ENCODE measurements around the gene PNKD.

The PNKD gene

DNA sequence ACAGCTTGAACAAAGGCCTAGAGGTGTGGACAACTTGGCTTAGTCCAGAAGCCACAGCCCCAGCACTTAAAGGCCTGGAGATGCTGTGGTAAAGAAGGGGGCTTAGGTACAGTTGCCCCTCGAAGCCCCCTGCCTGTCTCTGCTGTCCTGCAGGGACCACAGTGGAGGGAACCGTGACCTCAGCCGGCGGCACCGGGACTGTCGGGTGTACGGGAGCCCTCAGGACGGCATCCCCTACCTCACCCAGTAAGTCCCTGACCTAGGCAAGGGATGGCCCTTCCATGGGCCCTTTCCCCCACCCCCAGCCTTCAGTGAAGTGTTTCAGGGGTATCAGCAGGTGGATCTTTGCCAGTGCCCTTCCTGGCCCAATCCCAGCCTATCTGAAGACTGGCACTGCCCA lies 71.1 kb downstream of the PNKD start:
- DNase-seq (ENCODE audit: low read depth, low spot score) = no peak

DNA sequence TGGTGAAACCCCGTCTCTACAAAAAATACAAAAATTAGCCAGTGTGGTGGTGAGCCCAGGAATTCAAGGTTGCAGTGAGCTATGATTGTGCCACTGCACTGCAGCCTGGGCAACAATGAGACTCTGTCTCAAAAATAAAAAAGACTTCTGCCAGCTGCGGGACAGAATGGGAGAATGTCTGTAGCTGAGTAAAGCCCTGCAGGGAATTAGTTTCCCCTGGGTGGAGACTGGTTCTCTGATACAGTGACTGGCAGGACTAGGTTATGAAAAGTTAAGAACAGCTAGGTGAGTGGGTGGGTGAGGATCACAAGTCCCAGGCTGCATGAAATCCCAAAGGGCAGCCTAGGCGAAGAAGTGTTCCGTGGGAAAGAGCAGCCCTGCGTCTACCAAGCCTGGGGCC lies 72.5 kb downstream of the PNKD start:
- no peak for DNase-seq (ENCODE audit: low read depth, low spot score)

DNA sequence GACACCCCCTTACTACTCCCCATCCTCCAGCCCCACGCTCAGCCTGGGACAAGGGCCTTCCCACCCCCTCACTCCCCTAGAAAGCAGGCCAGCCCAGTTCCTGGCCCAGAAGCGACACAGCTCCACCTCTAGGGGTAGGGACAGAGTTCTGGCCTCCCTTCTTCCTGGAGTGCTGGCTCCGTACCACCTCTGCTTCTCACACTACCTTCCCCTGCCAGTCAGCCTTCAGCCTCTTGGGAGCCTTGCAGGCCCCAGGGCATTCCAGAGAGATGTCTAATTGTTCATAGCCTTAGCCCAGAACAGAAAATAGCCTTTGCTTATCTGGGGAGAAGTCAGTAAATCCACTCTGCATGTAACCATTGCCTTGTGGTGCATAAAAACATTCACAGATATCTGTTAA lies 73.3 kb downstream of the PNKD start:
- DNase-seq (ENCODE audit: low read depth, low spot score) = no peak

DNA sequence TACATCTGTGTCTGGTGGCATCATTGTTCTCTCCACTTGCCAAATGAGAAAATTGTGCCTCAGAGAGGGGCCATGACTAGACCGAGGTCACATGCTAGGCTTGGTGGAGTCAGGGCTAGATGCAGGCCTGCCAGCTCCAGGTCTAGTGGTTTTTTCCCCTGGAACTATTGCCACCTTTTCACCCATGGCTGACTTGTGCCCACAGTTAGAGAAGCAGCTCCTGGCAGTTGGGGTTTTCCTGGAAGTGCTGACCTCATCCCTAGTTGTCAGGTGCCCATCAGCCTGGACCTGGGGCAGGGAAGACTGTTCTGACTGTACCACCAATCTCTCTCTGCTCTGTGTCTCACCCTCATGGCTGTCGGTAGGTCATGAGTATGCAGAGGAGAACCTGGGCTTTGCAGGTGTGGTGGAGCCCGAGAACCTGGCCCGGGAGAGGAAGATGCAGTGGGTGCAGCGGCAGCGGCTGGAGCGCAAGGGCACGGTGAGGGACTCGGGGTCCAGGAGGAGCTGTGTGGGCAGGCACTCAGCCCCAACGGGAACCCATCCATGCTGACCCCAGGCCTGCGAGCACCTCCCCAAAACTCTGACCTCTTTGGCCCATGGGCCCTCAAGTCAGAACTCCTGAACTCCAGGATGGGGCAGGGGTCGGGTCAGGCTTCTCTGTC lies 73.9 kb downstream of the PNKD start:
- no peak for DNase-seq (ENCODE audit: low read depth, low spot score)

DNA sequence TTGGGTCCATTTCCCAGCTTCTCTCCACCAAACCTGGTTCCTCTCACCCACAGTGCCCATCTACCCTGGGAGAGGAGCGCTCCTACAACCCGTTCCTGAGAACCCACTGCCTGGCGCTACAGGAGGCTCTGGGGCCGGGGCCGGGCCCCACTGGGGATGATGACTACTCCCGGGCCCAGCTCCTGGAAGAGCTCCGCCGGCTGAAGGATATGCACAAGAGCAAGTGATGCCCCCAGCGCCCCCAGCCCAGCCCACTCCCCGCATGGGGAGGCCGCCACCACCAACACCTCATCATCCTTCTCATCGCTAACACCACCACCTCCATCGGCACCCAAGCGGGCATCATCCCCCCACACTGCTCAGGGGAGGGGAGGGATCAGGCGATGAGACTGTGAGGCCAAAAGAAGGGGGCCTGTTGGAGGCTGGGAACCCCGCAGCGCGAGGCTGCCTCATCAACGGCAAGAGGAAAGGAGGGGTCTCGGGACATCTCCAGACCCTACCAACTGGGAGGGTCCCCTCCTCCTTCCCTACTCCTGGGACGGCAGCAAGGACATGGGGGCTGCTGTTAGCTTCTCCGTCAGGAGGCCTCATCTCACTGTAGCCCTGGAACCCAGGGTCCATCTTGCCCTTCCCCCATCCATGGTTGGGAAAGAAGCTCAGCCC lies 74.6 kb downstream of the PNKD start:
- no peak for DNase-seq (ENCODE audit: low read depth, low spot score)

DNA sequence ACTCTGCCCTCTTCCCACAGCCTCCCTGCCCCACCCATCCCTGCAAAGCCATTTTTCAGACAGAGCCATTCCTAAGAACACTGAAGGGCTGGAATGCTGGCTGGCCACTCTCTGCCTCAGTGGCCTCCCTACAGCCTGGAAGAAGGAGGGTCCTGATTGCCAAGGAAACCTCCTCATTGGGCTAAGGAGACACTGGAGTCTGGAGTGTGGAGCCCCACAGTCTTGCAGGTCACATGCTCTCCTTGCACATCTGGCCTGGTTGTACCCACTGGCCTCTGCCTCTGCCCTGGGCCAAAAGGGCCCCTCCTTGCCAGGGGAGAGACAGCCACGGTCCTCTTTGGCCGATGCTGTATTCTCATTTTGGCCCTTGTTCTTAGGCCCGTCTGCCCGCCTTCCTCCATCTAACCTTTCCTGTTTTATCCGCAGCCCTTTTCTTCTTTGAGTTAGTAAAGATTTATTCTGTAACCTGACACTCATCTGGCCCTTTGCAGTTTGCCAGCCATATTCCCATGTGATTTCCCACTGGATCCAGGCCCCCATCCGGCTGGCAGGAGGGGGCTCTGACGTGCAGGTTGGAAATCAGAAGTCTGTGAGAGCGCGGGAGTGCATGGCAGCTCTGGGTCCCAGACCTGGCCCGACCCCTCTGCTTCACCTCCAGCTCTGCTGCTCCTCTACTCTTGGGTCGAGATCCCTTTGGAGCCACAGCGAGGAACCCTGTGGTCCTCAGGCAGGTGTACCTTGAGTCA lies 75.3 kb downstream of the PNKD start:
- no peak for DNase-seq (ENCODE audit: low read depth, low spot score)

DNA sequence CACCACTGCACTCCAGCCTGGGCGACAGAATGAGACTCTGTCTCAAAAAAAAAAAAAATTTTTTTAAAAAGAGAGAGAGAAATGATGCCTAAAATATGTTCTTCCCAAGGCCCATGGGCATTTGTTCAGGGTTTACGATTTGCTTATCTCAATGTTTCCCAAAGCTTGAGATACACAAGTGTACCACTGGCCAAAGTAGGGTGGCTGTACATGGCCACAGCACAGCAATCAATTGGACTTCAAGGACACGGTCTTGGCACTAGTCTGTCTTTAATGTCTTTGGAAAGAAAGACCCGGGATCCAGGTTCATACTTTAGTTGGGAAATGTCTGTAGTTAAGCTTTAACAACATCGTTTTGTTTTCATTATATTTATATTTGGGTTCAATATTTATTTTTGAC lies 76.9 kb downstream of the PNKD start:
- no peak for DNase-seq (ENCODE audit: low read depth, low spot score)

DNA sequence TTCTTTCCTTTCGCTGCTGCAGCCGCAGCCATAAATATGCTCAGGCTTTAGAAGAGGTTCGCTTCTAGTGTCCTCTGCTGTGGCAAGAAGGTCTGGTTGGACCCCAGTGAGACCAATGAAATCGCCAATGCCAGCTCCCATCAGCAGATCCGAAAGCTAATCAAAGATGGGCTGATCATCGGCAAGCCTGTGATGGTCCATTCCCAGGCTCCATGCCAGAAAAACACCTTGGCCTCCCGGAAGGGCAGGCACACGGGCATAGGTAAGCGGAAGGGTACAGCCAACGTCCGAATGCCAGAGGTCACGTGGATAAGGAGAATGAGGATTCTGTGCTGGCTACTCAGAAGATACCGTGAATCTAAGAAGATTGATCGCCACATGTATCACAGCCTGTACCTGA lies 83.7 kb downstream of the PNKD start:
- DNase-seq (ENCODE audit: low read depth, low spot score) = no peak

DNA sequence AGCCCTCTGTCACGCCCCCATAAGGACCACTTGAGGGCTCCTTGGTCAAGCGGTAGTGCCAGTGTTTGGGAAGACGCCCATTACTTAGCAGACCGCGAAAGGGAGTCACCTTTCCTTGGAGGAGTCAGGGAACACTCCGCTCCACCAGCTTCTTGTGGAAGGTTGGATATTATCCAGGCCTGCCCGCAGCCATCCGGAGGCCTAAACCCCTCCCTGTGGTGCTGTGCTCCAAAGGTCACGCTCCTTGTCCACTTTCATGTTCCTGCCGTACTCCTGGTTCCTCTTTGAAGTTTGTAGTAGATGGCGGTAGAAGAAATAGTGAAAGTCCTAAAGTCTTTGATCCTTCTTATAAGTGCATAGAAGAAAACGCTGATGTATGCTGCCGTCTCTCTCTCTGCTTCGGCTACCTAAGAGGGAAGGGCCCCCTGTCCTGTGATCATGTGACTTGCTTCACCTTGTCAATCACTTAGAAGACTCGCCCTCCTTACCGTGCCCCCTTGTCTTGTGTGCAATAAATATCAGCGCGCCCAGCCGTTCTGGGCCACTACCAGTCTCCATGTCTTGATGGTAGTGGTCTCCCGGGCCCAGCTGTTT lies 84.6 kb downstream of the PNKD start:
- DNase-seq (ENCODE audit: low read depth, low spot score) = no peak

DNA sequence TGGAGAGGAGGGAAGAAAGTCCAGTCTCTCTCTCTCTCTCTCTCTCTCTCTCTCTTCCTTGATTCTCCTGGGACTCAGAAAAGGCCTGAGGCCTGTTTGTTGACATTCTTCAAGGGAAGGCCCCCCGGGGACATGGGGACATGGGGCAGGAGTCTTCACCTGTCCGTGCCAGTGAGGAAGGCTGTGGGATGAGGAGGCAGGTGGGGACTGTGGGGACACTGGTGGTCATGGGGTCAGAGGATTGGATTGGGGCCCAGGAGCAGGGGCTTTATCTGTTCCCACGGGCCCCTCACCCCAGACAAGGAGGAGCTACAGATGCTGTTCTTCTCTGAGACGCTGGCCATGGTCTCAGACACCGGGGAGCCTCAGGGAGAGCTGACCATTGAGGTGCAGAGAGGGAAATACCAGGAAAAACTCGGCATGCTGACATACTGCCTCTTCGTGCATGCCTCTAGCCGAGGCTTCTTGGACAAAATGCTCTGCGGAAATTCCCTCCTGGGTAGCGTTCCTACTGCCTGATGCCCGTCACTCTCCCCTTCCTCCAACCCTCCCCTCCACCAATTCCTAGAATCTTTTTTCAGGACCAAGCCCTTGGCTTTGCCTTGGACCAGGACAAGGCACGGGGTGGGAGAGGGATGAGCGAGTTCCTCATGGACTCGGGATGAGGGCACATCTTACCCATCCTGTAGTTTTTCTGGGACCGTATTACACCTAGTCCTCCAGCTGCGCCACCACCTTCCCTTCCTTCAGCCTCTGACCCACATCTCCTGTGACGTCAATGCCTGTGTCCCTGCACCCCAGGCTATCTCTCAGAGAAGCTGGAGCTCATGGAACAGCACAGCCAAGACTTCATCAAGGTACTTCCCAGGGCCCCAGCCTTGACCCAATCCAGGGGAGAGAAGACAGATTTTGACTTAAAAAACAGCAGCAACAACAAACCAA lies 87.2 kb downstream of the PNKD start:
- no peak for DNase-seq (ENCODE audit: low read depth, low spot score)

DNA sequence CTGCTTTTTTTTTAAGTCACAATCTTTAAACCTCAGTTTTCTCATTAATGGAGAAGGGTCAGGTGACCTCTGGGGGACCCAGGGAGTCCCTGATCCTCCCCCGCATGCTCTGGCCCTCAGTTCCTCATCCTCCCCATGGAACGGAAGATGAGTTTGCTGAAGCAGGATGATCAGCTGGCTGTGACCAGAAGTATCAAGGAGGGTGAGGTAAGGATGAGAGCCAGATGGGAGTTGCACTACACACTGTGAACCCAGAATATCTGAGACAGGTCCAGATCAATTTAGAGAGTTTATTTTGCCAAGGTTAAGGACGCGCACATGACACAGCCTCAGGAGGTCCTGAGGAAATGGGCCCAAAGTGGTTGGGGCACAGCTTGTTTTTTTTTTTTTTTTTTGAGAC lies 90.1 kb downstream of the PNKD start:
- DNase-seq (ENCODE audit: low read depth, low spot score) = no peak

DNA sequence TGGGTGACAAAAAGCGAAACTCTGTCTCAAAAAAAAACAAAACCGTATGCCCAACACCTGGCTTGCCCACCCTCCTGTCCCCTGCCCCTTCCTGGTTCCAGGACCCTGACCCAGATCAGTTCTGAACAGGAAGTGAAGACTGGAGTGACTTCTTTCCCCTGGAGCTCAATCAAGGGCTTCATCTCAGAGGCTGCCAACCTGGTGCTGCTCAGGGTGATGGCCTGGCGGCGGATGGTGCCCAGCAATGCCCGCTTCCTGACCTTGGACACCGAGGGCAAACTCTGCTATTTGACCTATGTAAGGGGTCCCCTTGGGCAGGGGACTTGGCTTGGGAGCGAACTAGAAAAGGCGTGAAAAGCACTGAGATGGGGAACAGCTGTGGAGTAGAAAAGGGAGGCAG lies 92.3 kb downstream of the PNKD start:
- DNase-seq (ENCODE audit: low read depth, low spot score) = no peak

DNA sequence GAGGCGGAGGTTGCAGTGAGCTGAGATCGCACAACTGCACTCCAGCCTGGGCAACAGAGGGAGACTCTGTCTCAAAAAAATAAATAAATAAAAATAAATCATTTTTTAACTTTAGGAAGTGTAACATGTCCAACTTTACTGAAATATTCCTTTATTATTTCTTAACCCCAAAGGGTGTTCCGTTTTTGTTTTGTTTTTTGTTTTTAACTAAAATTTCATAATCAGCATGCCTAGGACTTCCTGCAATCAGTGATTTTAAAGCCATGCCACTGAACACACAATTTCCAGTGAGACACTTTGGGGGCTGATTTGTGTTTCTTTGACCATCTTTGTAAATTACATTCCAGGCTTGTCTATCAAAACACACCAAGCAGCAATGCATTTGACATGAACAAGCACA lies 93.4 kb downstream of the PNKD start:
- no peak for DNase-seq (ENCODE audit: low read depth, low spot score)

DNA sequence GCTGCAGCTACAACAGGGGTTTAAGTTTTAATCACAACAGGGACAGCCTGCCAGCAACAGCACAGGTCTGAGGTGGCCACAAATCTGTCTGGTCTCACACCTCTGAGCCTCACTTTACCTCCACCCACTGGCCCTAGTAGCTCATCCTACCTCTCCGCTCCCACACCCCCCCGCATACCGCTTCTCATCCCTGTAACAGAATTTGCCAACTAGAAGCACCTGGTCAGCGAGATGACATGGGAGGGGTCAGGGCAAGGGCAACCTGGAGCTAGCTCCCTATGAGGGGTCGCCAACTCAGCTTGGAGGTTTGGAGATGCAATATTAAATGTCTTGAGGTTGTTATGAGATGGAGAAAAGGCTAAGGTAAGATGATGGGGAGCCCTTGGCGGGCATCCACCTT lies 93.9 kb downstream of the PNKD start:
- no peak for DNase-seq (ENCODE audit: low read depth, low spot score)

DNA sequence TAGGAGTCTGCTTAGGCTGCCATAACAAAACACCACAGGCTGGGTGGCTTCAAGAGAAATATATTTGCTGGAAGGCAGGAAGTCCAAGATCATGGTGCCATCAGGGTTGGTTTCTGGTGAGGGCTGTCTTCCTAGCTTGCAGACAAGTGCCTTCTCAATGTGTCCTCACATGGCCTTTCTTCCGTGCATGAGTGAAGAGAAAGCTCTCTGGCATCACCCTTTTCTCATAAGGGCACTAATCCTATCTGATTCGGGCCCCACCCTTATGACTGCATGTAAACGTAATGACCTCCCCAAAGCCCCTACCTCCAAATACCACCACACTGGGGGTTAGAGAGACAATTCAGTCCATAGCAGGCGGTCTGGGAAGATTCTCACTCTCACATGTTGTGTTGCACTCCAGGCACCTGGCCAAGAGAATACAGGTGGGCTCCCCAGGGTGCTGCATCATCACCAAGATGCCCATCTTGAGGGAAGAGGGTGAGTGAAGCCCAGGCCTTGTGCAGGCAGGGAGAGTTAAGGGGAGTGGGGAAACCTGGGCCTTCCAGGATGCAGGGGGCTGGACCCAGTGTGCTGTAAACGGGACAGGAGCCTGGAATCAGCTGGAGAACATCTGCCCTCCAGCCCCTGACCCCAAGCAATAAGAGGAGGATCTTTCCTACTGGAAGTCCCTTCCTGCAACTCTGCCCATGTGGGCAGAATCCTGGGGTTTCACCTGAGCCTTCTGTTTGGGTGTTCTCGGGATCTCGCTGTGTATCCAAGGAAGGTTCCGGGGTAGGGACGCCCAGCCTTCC lies 96.5 kb downstream of the PNKD start:
- no peak for DNase-seq (ENCODE audit: low read depth, low spot score)

DNA sequence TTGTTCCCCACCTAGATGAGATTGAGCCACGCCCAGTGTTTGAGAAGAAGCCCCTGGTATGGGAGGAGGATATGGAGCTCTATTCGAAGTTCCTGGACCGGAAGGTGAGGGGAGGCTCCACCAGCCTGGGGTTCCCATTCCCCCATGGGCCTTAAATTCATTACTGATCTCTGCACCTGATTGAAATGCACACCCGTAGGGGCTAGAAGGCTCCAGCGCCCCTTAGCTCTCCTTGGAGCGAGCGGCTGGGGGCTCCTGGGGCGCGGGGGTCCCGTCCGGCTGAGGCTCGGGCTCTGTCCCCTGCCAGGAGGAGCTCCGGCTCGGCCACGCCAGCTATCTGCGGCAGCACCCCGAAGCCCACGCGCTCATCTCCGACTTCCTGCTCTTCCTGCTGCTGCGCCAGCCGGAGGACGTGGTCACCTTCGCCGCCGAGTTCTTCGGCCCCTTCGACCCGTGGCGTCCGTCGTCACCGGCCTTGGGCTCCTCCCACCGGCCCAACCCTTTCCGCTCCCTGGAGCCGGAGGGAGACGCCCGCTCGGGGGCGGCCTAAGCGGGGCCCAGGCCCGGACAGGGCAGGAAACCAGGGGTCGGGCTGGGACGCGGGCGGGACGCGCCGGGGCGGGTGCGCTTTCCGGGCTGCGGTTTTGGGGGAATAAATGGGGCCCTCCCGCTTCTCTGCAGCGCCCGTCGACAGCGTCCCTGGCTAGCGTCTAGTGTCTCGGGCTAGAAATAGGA lies 97.3 kb downstream of the PNKD start:
- DNase-seq (ENCODE audit: low read depth, low spot score) = peak; percentile 14

DNA sequence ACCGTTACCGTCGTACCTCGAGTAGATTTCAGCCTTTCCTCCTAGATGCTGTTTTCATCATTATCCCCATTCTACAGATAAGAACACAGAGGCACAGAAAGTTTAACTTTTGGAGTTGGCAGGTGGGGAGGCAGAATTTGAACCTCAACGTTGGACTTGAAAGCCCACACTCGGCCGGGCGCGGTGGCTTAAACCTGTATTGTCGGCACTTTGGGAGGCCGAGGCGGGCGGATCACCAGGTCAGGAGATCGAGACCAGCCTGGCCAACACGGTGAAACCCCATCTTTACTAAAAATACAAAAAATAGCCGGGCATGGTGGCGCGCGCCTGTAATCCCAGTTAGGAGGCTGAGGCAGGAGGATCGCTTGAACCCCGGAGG lies 97.8 kb downstream of the PNKD start:
- no peak for DNase-seq (ENCODE audit: low read depth, low spot score)

DNA sequence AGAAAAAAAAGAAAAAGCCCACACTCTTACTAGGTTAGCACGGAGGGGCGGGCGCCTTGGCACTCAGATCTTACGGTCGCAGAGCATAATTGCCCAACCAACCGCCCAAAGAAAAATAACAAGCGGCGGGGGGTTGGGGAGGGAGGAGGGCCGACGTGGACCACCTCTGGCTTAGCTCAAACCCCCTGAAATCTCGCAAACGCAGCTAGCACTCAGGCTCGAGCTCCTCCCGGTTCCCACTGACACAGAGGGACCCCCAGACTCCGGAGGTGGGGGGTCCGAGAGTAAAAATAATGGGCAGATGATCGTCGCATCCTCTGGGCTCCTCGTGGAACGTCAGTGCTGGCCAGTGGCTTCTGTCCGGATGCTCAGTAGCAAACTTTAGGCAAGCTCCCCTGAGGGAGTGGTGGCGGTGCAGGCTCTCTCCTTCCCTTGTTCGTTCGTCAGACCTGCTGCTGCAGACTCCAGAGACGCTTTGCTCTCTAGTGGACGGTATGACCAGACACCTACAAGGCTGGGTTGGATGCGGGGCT lies 98.4 kb downstream of the PNKD start:
- DNase-seq (ENCODE audit: low read depth, low spot score) = no peak

DNA sequence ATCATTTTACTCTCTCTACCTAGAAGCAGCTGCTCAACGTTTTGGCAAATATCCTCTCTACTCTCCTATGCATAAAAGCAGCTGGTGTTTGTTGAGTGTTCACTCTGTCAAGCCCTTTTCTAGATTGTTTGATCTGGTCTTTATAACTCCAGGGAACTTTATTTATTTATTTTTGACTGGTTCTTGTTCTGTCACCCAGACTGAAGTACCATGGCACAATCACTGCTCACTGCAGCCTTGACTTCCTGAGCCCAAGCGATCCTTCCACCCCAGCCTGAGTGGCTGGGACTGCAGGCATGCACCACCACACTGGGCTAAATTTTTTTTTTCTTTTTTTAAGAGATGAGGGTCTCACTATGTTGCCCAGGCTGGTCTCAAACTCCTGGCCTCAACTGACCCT lies 99.0 kb downstream of the PNKD start:
- no peak for DNase-seq (ENCODE audit: low read depth, low spot score)

Measured in activated naive CD8-positive, alpha-beta T cell treated with anti-CD3 and anti-CD28 coated beads, Interleukin-2, amount 50 U/mL, for 16 hours (primary cell).